ENCODE measurements around the gene TMC1.

TMC1 gene

DNA sequence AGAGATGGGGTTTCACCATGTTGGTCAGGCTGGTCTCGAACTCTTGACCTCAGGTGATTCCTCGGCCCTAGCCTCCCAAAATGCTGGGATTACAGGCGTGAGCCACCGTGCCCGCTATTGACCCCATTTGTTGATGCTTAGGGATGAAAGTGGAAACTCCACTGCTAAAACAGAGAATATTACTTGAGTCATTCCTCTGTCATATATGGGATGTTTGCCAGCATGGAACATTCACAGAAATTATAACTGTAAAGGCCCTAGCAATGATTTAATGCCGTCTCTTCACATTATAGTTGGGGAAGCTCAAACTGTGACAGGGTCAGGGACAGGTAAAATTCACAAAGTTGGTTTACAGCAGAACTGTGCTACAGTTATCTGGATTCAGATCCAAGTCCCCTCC lies 94.5 kb downstream of the TMC1 start:
- H3K9ac ChIP-seq (ENCODE audit: low read depth, low read length) = no peak overlapping the region
- no peaks in the 10 kb centered on the region for H3K4me1 ChIP-seq (ENCODE audit: insufficient read depth, low read length)
- H3K27me3 ChIP-seq (ENCODE audit: insufficient read depth, low read length, poor library complexity) = no peaks in the 10 kb centered on the region
- ATAC-seq (ENCODE audit: insufficient read depth, low read depth) (no peak), DNase-seq (no peak)
- TF ChIP-seq, protein P1, sequence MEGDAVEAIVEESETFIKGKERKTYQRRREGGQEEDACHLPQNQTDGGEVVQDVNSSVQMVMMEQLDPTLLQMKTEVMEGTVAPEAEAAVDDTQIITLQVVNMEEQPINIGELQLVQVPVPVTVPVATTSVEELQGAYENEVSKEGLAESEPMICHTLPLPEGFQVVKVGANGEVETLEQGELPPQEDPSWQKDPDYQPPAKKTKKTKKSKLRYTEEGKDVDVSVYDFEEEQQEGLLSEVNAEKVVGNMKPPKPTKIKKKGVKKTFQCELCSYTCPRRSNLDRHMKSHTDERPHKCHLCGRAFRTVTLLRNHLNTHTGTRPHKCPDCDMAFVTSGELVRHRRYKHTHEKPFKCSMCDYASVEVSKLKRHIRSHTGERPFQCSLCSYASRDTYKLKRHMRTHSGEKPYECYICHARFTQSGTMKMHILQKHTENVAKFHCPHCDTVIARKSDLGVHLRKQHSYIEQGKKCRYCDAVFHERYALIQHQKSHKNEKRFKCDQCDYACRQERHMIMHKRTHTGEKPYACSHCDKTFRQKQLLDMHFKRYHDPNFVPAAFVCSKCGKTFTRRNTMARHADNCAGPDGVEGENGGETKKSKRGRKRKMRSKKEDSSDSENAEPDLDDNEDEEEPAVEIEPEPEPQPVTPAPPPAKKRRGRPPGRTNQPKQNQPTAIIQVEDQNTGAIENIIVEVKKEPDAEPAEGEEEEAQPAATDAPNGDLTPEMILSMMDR (IDR thresholded peaks at IDR 0.05; ENCODE audit: borderline replicate concordance, extremely low read depth, low read length, poor library complexity, severe bottlenecking) = no peak
- TF ChIP-seq EZH2 (IDR thresholded peaks at IDR 0.05; ENCODE audit: borderline replicate concordance, low read depth, low read length, severe bottlenecking) = no peak
- H3K4me2 ChIP-seq (ENCODE audit: insufficient read depth, low read length) = no peak overlapping the region
- H3K27ac ChIP-seq (ENCODE audit: low read length) = no peak overlapping the region
- no peak overlapping the region for H2AFZ ChIP-seq (ENCODE audit: low read depth, low read length)
- no peaks in the 10 kb centered on the region for H3K36me3 ChIP-seq (ENCODE audit: insufficient read depth, low read length)
- no peak overlapping the region for H3K4me3 ChIP-seq (ENCODE audit: low read depth in 1 of 2, low read length in 2 of 2)
- H3K79me2 ChIP-seq (ENCODE audit: insufficient read depth, low read length) = no peaks in the 10 kb centered on the region
- H3K9me3 ChIP-seq (ENCODE audit: insufficient read depth, low read length, severe bottlenecking) = no peaks in the 10 kb centered on the region
- H4K20me1 ChIP-seq (ENCODE audit: insufficient read depth, low read length) = no peaks in the 10 kb centered on the region

DNA sequence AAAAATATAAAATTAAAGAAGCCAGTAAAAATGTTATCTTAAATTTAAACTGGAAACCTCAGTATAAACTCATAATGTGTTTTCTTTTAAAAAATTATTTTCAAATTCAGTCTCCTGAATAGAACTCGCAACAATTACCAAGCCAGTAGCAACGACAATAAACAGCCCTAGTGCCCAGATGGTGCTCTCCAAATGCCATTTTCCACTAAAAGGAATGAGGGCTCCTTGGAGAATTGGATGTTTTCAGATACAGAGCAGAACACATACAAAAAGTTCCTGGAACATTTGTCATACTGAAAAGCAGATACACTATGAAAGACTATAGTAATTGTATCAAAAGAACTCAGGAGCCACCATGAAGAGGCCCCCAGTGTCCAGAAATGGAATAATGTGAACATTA lies 97.4 kb downstream of the TMC1 start:
- DNase-seq (no peak), ATAC-seq (ENCODE audit: insufficient read depth, low read depth) (no peak)
- Histone ChIP-seq H3K79me2 (ENCODE audit: insufficient read depth, low read length) (no peaks in the 10 kb centered on the region), H3K36me3 (ENCODE audit: insufficient read depth, low read length) (no peaks in the 10 kb centered on the region), H3K4me3 (ENCODE audit: low read depth in 1 of 2, low read length in 2 of 2) (no peak overlapping the region), H3K9ac (ENCODE audit: low read depth, low read length) (no peak overlapping the region), H3K27ac (ENCODE audit: low read length) (no peak overlapping the region), H3K27me3 (ENCODE audit: insufficient read depth, low read length, poor library complexity) (no peaks in the 10 kb centered on the region), H4K20me1 (ENCODE audit: insufficient read depth, low read length) (no peaks in the 10 kb centered on the region), H2AFZ (ENCODE audit: low read depth, low read length) (no peak overlapping the region), H3K4me1 (ENCODE audit: insufficient read depth, low read length) (no peaks in the 10 kb centered on the region), H3K4me2 (ENCODE audit: insufficient read depth, low read length) (no peak overlapping the region), H3K9me3 (ENCODE audit: insufficient read depth, low read length, severe bottlenecking) (no peaks in the 10 kb centered on the region)
- TF ChIP-seq, protein P1 (IDR thresholded peaks at IDR 0.05; ENCODE audit: borderline replicate concordance, extremely low read depth, low read length, poor library complexity, severe bottlenecking) = no peak

DNA sequence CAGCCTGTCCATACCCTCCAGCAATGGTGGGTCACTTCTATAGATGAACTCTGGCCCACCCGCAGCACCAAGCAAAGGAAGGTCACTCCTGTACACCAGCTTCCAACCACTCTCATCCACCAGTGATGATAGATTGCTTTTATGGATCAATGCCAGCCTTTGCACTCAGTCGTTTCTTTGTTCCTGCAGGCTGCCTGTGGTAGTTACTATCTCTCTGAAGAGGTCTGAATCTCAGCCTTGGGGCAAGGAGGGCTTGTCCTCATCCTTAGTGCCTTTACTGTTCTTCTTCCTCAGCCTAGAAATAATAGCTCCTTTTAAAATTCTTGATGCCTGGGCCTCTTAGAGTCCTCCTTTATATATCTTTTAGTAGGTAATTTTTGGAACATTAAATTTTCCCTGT lies 100.8 kb downstream of the TMC1 start:
- Histone ChIP-seq H3K4me2 (ENCODE audit: insufficient read depth, low read length) (no peak overlapping the region), H4K20me1 (ENCODE audit: insufficient read depth, low read length) (no peaks in the 10 kb centered on the region), H2AFZ (ENCODE audit: low read depth, low read length) (no peak overlapping the region), H3K79me2 (ENCODE audit: insufficient read depth, low read length) (no peaks in the 10 kb centered on the region), H3K9ac (ENCODE audit: low read depth, low read length) (no peak overlapping the region), H3K36me3 (ENCODE audit: insufficient read depth, low read length) (no peaks in the 10 kb centered on the region), H3K4me1 (ENCODE audit: insufficient read depth, low read length) (no peaks in the 10 kb centered on the region), H3K27ac (ENCODE audit: low read length) (no peak overlapping the region), H3K4me3 (ENCODE audit: low read depth in 1 of 2, low read length in 2 of 2) (no peak overlapping the region), H3K9me3 (ENCODE audit: insufficient read depth, low read length, severe bottlenecking) (no peaks in the 10 kb centered on the region), H3K27me3 (ENCODE audit: insufficient read depth, low read length, poor library complexity) (no peaks in the 10 kb centered on the region)
- TF ChIP-seq, protein P1 (IDR thresholded peaks at IDR 0.05; ENCODE audit: borderline replicate concordance, extremely low read depth, low read length, poor library complexity, severe bottlenecking) = no peak
- TF ChIP-seq EZH2 (IDR thresholded peaks at IDR 0.05; ENCODE audit: borderline replicate concordance, low read depth, low read length, severe bottlenecking) = no peak
- DNase-seq (no peak), ATAC-seq (ENCODE audit: insufficient read depth, low read depth) (no peak)

DNA sequence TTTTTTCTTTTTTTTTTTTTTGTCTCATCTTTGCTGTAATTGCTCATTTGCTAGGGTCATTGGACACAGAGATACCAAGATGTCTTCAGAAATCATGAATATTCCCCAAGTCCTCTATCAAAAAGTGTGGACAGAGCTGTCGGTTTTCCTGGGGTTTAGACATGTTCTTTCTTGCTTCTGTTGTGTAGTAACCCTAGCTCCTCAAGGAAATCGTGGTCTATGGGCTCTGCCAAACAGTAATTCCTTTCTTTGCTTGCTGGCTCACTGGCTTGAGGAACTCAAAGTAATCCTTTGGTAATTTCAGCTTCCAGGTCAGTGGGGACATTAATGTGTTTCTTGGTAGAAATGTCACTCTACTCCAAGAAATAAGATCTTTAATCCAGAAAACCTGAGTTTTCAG lies 101.7 kb downstream of the TMC1 start:
- TF ChIP-seq EZH2 (IDR thresholded peaks at IDR 0.05; ENCODE audit: borderline replicate concordance, low read depth, low read length, severe bottlenecking) = no peak
- TF ChIP-seq, protein P1 (IDR thresholded peaks at IDR 0.05; ENCODE audit: borderline replicate concordance, extremely low read depth, low read length, poor library complexity, severe bottlenecking) = no peak
- Histone ChIP-seq H3K79me2 (ENCODE audit: insufficient read depth, low read length) (no peaks in the 10 kb centered on the region), H2AFZ (ENCODE audit: low read depth, low read length) (no peak overlapping the region), H3K9me3 (ENCODE audit: insufficient read depth, low read length, severe bottlenecking) (no peaks in the 10 kb centered on the region), H3K4me2 (ENCODE audit: insufficient read depth, low read length) (no peak overlapping the region), H4K20me1 (ENCODE audit: insufficient read depth, low read length) (no peaks in the 10 kb centered on the region), H3K36me3 (ENCODE audit: insufficient read depth, low read length) (no peaks in the 10 kb centered on the region), H3K4me3 (ENCODE audit: low read depth in 1 of 2, low read length in 2 of 2) (no peak overlapping the region), H3K27ac (ENCODE audit: low read length) (no peak overlapping the region), H3K9ac (ENCODE audit: low read depth, low read length) (no peak overlapping the region), H3K4me1 (ENCODE audit: insufficient read depth, low read length) (no peaks in the 10 kb centered on the region), H3K27me3 (ENCODE audit: insufficient read depth, low read length, poor library complexity) (no peaks in the 10 kb centered on the region)
- ATAC-seq (ENCODE audit: insufficient read depth, low read depth) (no peak), DNase-seq (no peak)
